Erythroblast (primary cell): ENCODE results near the gene ABHD11.
A peak's percentile ranks its signal among the peaks of the same experiment; 100 is the strongest.
"Not testable (repeated sequence)": the region's sequence is repeated elsewhere in the genome, so short reads cannot be mapped to it uniquely, and the experiment has no call there.

ENCODE experiments used
- DNase-seq, 2 experiments: peaks; one replicate each; lab custom pipeline; 2025; lab: John Stamatoyannopoulos, UW
- GATA1 ChIP-seq: IDR thresholded peaks from 2 replicates; pipeline ENCODE4 v1.6.1; 2011; ENCODE audit warnings: low read depth, mild to moderate bottlenecking, control low read depth, low read length, moderate library complexity
- POLR2A ChIP-seq: IDR thresholded peaks from 2 replicates; pipeline ENCODE4 v1.6.1; 2011; ENCODE audit warnings: mild to moderate bottlenecking, low read length

Gene ABHD11

DNA sequence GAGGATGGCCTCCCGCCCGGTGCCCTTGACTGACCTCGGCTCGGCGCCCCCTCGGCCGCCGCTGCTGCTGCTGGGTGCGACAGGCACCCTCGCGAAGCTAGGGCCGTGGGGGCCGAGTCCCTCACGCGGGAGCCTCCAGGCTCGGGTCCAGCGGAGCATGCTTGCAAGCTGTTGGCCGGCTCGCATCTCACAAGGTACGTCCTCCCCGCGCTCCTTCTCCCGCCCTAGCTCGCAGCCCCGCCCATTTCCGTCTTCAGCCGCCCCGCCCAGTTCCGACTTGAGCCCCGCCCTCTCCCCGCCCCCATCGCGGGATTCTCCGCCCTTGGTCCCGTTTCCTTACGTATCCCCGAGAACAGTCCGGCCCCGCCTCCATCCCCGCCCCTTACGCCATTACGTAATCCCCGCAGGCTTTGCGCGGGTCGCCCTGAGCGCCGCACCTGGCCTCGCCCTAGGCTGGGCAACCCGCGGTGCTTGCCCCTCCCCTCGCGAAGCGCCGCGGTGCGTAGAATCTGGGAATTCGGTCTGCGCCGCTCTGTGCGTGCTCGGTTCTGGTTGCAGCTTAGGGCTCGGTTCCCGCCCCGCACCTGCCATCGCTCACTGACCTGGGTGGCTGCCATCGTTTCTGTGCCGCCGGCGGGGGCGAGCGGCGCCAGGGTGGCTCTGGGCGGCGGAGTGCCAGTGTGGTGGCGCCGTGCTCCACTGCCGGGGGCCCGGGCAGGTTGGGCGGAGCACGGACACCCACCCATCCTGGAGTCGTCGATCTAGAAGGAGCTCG, at the start of gene ABHD11:
ABHD11 (minus strand) TSS at position 191 of the 775 bp plus-strand sequence; CDS start at position 159, 32 bp downstream.
- peak; percentile 97 to 99 for DNase-seq
- TF ChIP-seq GATA1 (no peak), POLR2A (peak; percentile 85)

GRCh38 chr7:73787786-73788048, 49.1 kb upstream of the ABHD11 start:
- not testable (repeated sequence) for DNase-seq

DNA sequence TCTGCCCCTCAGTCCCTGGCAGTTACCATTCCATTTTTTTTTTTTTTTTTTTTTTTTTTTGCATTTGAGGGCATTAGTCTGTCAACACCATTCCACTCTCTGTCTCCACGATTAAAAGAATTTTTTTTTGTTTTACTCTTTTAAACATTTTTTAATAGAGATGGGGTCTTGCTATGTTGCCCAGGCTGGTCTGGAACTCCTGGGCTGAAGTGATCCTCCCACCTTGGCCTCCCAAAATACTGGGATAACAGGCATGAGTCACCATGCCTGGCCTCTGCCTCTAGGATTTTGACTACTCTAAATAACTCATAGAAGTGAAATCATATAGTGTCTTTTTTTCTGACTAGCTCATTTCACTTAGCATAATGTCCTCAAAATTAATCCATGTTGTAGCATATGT, 48.0 kb upstream of the ABHD11 start:
- TF ChIP-seq GATA1 (no peak), POLR2A (no peak)

GRCh38 chr7:73779517-73779916, 40.9 kb upstream of the ABHD11 start:
- DNase-seq, result no peak
- TF ChIP-seq POLR2A (no peak), GATA1 (no peak)

More for the DNA sequence above, 48.0 kb upstream of the ABHD11 start:
- DNase-seq, result no peak

GRCh38 chr7:73778801-73779389, 40.3 kb upstream of the ABHD11 start:
- DNase-seq, result no peak
- TF ChIP-seq GATA1 (no peak), POLR2A (no peak)

- peak; percentile 73 to 76 for DNase-seq
- TF ChIP-seq POLR2A (no peak), GATA1 (no peak)
These were observed 36.3 kb upstream of the ABHD11 start for GRCh38 chr7:73774923-73775322.

- TF ChIP-seq POLR2A, result no peak
- no peak for TF ChIP-seq GATA1
- DNase-seq, result no peak
These were observed 35.3 kb upstream of the ABHD11 start for GRCh38 chr7:73773700-73774517.

GRCh38 chr7:73770860-73771670, 32.5 kb upstream of the ABHD11 start:
- no peak for DNase-seq

GRCh38 chr7:73770002-73770859, 31.6 kb upstream of the ABHD11 start, which contains the start of gene CLDN3:
Gene CLDN3, minus strand, starts transcription at chr7:73770270. Its CDS starts 221 bp downstream, at chr7:73770049.
- DNase-seq, result peak in 1 of 2 experiments; percentile 23

More at GRCh38 chr7:73770860-73771670, 32.5 kb upstream of the ABHD11 start:
- TF ChIP-seq GATA1 (no peak), POLR2A (no peak)

DNA sequence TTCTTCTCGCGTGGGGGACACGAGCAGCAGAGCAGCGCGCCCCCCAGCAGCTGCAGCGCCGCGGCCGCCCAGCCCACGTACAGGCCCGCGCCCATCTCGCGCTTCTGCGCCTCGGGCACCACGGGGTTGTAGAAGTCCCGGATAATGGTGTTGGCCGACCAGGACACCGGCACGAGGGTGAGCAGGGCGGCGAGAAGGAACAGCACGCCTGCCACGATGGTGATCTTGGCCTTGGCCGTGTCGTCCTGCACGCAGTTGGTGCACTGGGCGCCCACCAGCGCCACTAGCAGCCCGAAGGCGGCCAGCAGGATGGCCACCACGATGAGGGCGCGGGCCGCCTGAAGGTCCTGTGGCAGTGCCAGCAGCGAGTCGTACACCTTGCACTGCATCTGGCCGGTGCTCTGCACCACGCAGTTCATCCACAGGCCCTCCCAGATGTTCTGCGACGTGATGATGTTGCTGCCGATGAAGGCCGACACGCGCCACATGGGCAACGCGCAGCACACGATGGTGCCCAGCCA, 30.9 kb upstream of the ABHD11 start:
- no peak for DNase-seq
- TF ChIP-seq GATA1 (no peak), POLR2A (no peak)

More at GRCh38 chr7:73770002-73770859, 31.6 kb upstream of the ABHD11 start, which contains the start of gene CLDN3:
- TF ChIP-seq GATA1 (no peak), POLR2A (no peak)

DNA sequence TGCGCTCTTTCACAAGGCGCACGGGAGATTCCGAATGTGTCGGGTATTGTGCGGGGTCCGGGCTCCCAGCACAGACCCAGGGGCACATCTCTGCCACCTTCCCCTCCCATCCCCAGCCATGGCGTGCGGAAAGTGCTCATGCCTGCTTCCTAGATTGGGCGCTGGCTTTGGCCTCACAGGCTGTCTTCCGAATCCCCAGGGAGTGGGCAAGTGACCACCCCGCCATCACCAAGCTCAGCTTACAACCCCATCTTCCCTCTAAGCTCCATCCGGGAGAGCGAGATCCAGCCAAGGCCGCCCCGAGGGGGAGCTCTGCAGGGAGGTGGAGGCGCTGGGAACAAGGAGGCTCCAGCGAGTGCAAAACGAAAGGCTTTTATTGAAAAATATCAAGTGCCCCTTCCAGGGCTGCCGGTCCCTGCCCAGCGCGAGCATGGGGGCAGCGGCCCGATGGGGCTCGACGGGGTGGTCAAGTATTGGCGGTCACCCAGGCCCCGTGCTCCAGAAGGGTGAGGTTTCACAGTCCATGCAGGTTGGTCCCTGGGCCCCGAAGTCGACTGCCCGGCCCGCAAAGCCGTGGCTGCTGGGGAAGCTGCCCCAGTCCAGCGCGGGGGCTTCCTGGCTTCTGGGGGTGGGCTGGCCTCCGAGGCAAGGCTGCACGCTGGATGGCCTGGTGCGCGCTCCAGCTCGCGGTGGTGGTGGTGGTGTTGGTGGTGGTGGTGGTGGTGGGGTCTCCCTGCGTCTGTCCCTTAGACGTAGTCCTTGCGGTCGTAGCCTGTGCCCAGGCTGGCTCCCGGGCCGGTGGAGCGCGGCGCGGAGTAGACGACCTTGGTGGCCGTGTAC, 30.3 kb upstream of the ABHD11 start:
- no peak for TF ChIP-seq GATA1
- TF ChIP-seq POLR2A, result no peak
- DNase-seq, result no peak
